GM12875 (cell line): Measurements from ENCODE around the gene DUS2.

Experiments
- H3K4me3 ChIP-seq: one replicate; pipeline ENCODE4 v1.5.1; 2011; ENCODE audit warnings: low read depth, low read length, control low read depth
- TF ChIP-seq, protein P1 (sequence below): IDR thresholded peaks from 2 replicates; pipeline ENCODE4 v1.5.1; 2011; ENCODE audit warnings: low read depth, mild to moderate bottlenecking, control low read depth, inconsistent platforms, low read length, moderate library complexity, borderline replicate concordance; ENCODE audit not compliant: insufficient read depth

Gene DUS2

GRCh38 chr16:67982011-67982696, 40.9 kb upstream of the DUS2 start:
- H3K4me3 ChIP-seq: no peak overlapping the region
- TF ChIP-seq, protein P1, sequence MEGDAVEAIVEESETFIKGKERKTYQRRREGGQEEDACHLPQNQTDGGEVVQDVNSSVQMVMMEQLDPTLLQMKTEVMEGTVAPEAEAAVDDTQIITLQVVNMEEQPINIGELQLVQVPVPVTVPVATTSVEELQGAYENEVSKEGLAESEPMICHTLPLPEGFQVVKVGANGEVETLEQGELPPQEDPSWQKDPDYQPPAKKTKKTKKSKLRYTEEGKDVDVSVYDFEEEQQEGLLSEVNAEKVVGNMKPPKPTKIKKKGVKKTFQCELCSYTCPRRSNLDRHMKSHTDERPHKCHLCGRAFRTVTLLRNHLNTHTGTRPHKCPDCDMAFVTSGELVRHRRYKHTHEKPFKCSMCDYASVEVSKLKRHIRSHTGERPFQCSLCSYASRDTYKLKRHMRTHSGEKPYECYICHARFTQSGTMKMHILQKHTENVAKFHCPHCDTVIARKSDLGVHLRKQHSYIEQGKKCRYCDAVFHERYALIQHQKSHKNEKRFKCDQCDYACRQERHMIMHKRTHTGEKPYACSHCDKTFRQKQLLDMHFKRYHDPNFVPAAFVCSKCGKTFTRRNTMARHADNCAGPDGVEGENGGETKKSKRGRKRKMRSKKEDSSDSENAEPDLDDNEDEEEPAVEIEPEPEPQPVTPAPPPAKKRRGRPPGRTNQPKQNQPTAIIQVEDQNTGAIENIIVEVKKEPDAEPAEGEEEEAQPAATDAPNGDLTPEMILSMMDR: no peak

- no peak overlapping the region for H3K4me3 ChIP-seq
- TF ChIP-seq, protein P1: no peak
These were observed 36.1 kb upstream of the DUS2 start for GRCh38 chr16:67986949-67987348.

DNA sequence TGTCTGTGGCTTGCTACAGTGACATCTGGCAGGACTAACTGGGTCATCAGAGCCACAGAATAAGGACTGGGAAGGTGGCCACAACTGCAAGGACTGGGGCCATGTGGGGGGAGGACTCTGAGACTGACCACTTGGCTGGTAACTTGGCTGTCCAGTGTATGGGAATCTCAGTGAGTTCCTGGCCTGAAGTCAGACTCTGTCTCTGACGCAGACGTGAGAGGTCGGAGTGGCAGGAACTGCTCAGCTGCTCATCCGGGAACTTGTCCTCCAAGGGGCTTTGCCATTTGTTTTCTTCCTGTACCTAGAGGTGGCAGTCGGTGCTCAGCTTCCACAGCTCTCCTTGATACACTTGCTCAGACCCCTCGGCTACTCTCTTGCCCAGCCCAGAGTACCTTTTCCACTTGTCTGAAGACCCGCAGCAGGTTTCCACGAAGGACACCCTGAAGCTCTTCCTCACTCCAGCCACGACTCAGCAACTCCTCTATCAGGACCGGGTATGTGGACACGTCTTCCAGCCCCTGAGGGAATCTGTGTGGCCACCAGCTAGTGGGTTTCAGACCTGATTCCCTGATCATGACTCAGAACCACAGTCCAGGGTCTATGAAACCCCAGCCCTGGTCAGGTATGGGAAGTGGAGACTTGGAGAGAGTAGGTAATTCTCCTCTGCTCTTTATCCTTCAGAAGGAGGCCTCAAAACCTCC, 35.5 kb upstream of the DUS2 start:
- no peak overlapping the region for H3K4me3 ChIP-seq
- TF ChIP-seq, protein P1: no peak

DNA sequence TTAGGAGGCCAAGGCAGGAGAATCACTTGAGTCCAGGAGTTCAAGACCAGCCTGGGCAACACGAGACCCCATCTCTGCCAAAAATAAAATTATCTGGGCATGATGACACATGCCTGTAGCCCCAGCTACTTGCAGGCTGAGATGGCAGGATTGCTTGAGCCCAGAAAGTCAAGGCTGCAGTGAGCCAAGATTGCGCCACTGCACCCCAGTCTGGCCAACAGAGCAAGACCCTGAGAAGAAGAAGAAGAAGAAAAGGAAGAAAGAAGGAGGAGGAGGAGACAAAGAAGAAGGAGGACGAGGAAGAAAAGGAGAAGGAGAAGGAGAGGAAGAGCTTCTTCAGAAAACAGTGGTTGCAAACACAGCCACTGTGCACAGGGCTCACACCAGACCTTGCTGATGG, 34.4 kb upstream of the DUS2 start:
- H3K4me3 ChIP-seq: no peak overlapping the region
- TF ChIP-seq, protein P1: no peak

GRCh38 chr16:67989322-67990017, 33.6 kb upstream of the DUS2 start:
- no peak overlapping the region for H3K4me3 ChIP-seq
- TF ChIP-seq, protein P1: no peak

DNA sequence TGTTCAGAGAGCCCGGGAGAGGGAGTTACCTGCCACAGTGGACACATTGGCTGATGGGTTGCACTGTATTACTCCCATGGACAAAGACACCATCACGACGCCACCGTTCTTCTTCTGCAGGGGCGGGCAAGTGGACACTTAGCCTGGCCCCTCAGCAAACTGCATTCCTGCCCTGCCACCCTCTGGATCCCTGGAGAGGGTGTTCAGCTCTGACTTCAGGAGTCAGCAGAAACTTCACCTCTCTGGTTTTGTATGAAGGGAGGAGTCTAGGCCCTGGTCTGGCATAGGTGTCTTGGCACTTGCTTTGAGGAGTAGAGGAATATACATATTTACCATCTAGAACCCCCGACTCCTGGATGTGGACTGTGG, 33.1 kb upstream of the DUS2 start:
- no peak overlapping the region for H3K4me3 ChIP-seq
- TF ChIP-seq, protein P1: no peak
